Stimulated activated naive CD4-positive, alpha-beta T cell (primary cell): Measurements from ENCODE around the gene TRIP10.
"Not testable (repeated sequence)": the region's sequence is repeated elsewhere in the genome, so short reads cannot be mapped to it uniquely, and the experiment has no call there.

Source experiments
- DNase-seq, 6 experiments: peaks; one replicate each; lab custom pipeline; 2025; lab: John Stamatoyannopoulos, UW

Gene TRIP10

GRCh38 chr19:6740589-6741343, 1.3 kb downstream of the TRIP10 start:
- peak in 1 of 6 experiments; percentile 17 for DNase-seq

GRCh38 chr19:6743066-6743465, 3.6 kb downstream of the TRIP10 start:
- DNase-seq = no peak

GRCh38 chr19:6743714-6744380, 4.4 kb downstream of the TRIP10 start:
- DNase-seq = no peak

GRCh38 chr19:6744381-6745301, 5.2 kb downstream of the TRIP10 start:
- DNase-seq = no peak

GRCh38 chr19:6745965-6746364, 6.5 kb downstream of the TRIP10 start:
- DNase-seq = no peak

- DNase-seq = not testable (repeated sequence)
Measured at GRCh38 chr19:6748543-6748942, 9.1 kb downstream of the TRIP10 start.

- DNase-seq = no peak
Measured at GRCh38 chr19:6750062-6750461, 10.6 kb downstream of the TRIP10 start.

GRCh38 chr19:6751189-6751588, 11.7 kb downstream of the TRIP10 start:
- DNase-seq = no peak

GRCh38 chr19:6752256-6753177, 13.0 kb downstream of the TRIP10 start:
- DNase-seq = no peak

GRCh38 chr19:6753178-6754031, 13.9 kb downstream of the TRIP10 start:
- DNase-seq = peak; percentile 67 to 82 (median 78)

GRCh38 chr19:6754136-6754535, 14.7 kb downstream of the TRIP10 start:
- DNase-seq = no peak

GRCh38 chr19:6754653-6755463, 15.4 kb downstream of the TRIP10 start:
- no peak for DNase-seq

GRCh38 chr19:6760606-6761005, 21.1 kb downstream of the TRIP10 start:
- DNase-seq = no peak

- DNase-seq = peak in 1 of 6 experiments; percentile 12
Measured at GRCh38 chr19:6761053-6761676, 21.7 kb downstream of the TRIP10 start.

GRCh38 chr19:6762253-6762797, 22.8 kb downstream of the TRIP10 start:
- DNase-seq = not testable (repeated sequence)

- peak in 5 of 6 experiments; percentile 7 to 41 (median 17) for DNase-seq
Measured at GRCh38 chr19:6765738-6766356, 26.4 kb downstream of the TRIP10 start.

- DNase-seq = no peak
Measured at GRCh38 chr19:6766357-6767080, 27.0 kb downstream of the TRIP10 start.

- DNase-seq = peak in 3 of 6 experiments; percentile 71 to 90 (median 88)
Measured at GRCh38 chr19:6767081-6767356, 27.5 kb downstream of the TRIP10 start.
